Stimulated activated CD4-positive, alpha-beta T cell treated with anti-CD3 and anti-CD28 coated beads, TNF-alpha, amount 100 ng/mL, for 1 hour (primary cell): ENCODE measurements around the gene ALPK3.

Experiments
- DNase-seq, 3 donors: peaks; one replicate each; pipeline ENCODE4 v3.0.0-alpha.2; 2020; ENCODE audit warnings: low read depth in 3 of 3, low spot score in 1 of 3

The ALPK3 gene

GRCh38 chr15:84917452-84917851 is 100.3 kb downstream of the ALPK3 start:
- DNase-seq, result no peak

GRCh38 chr15:84919106-84919667 is 102.0 kb downstream of the ALPK3 start:
- no peak for DNase-seq

DNA sequence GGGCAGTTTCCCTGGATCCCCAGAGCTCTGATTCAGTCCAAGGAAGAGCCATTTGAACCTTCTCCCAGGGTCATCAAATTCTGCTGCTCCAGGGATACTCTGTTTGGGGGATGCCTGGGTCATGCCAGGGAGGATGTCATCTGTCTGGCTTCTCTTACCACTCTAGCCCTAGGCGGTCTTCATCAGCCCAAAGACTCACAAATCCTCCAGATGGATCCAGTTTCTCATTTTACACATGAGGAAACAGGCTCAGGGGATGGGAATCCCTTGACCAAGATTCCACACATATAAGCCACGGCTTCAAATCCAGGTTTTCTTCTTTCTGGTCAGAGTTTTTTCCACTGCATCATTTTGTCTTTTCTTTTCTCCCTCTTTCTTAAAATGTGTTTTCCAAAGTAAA is 104.0 kb downstream of the ALPK3 start:
- no peak for DNase-seq

GRCh38 chr15:84922530-84922929 is 105.4 kb downstream of the ALPK3 start:
- DNase-seq, result no peak
